Heart right ventricle (tissue), 16 donors: ENCODE data around the gene GTF2A2. TPM values are rescaled to one million over a fixed set of nuclear protein-coding genes. Genes with fewer than 3 reads are reported as not detected.

Experiments used
- ATAC-seq, 8 donors: fragments of 200-7000 bp; cut with Tn5 transposase; one replicate each; pipeline ENCODE4 v1.9.1; 2020; ENCODE audit warnings: mild to moderate bottlenecking in 8 of 8, moderate library complexity in 8 of 8, moderate number of reproducible peaks in 1 of 8
- DNase-seq, 2 donors: peaks; one replicate each; pipeline ENCODE4 v3.0.0-alpha.2; 2020
- H3K27ac ChIP-seq, 10 donors: fragments of 200-600 bp; sonication (generic) in 2 of 10; one replicate each; pipeline versions ENCODE4 v1.5.0 to v1.8.0; 2020 to 2022; ENCODE audit warnings: mild to moderate bottlenecking in 3 of 10
- H3K27me3 ChIP-seq, 7 donors: fragments of 200-600 bp; one replicate each; pipeline ENCODE4 v1.8.0; 2021 to 2022; ENCODE audit warnings: mild to moderate bottlenecking in 2 of 7
- H3K36me3 ChIP-seq, 9 donors: fragments of 200-600 bp; sonication (generic) in 1 of 9; one replicate each; pipeline versions ENCODE4 v1.5.0 to v1.8.0; 2020 to 2022; ENCODE audit warnings: mild to moderate bottlenecking in 2 of 9
- H3K4me1 ChIP-seq, 9 donors: fragments of 200-600 bp; sonication (generic) in 1 of 9; one replicate each; pipeline versions ENCODE4 v1.5.0 to v1.8.0; 2020 to 2022; ENCODE audit warnings: mild to moderate bottlenecking in 4 of 9
- H3K4me3 ChIP-seq, 10 donors: fragments of 200-600 bp; sonication (generic) in 2 of 10; one replicate each; pipeline versions ENCODE4 v1.5.0 to v1.8.0; 2020 to 2022; ENCODE audit warnings: mild to moderate bottlenecking in 7 of 10, moderate library complexity in 2 of 10
- H3K9me3 ChIP-seq, 11 donors: fragments of 200-600 bp in 10 of 11; sonication (generic) in 2 of 11; one replicate each; pipeline versions ENCODE4 v1.5.0 to v1.8.0; 2013 to 2022; ENCODE audit warnings: mild to moderate bottlenecking in 2 of 11, control low read depth in 1 of 11, moderate library complexity in 1 of 11
- CTCF ChIP-seq, 9 donors: fragments of 200-600 bp; sonication (generic) in 2 of 9; IDR thresholded peaks; one replicate each; pipeline versions ENCODE4 v1.5.0 to v1.8.0; 2021 to 2022; ENCODE audit warnings: antibody characterized with exemption in 9 of 9, mild to moderate bottlenecking in 5 of 9, moderate library complexity in 1 of 9
- WGBS, 2 donors: extraction: QIAGEN DNeasy Blood & Tissue Kit; methylation state at CpG; one replicate each; pipeline ENCODE4 v1.1.7; 2013; ENCODE audit warnings: inconsistent platforms in 1 of 2; 5-methylcytosine and 5-hydroxymethylcytosine counted together
- intact Hi-C, 10 donors: fragments of 100-400 bp; cut with DNase I; formaldehyde crosslinking; loops; one replicate each; pipeline versions ENCODE4 v1.11.1 to v1.14.2; 2022
- polyA plus RNA-seq, 2 donors: library from polyadenylated mRNA; stranded (reverse); fragments of 200-250 nt; gene quantifications; one replicate each; pipeline ENCODE4 v1.2.3, GENCODE V29; 2013
- total RNA-seq, 10 donors: library from RNA; stranded (reverse); fragmentation: NEBNext Ultra II Directional in 3 of 10; extraction: Animal tissue kit (Norgen Biotek cat#: 25700) in 3 of 10; gene quantifications; one replicate each; pipeline versions ENCODE4 v1.2.1 to v1.2.4, GENCODE V29; 2021 to 2023
- donor health status: Arrhythmogenic right ventricular cardiomyopathy.
- donor health status: ischemic (EF 13 %, LVEDD 7.1; RV severe dilation, severe dysfunction).
- donor health status: healthy with polysubstance abuse.
- donor health status: DM: no; HTN: yes; CAD: no.
- donor health status: DM: no; HTN: no; CAD: no.
- donor health status: ischemic (EF 25% LVEDD 6.9; RV normal size, moderate dysfunction).
- donor health status: ischemic (EF 25% LVEDD 5.7; RV mildly dilated, moderate dysfunction).
- donor health status: healthy.
- donor health status: DM: yes; HTN: yes; CAD: no.
- donor health status: Ischemic cardiomyopathy.
- donor health status: ischemic (EF 35%, LVEDD 5.7; RV mildly dilated, moderate dysfunction).
- donor health status: nonischemic (EF 11% LVEDD 7.7; RV severe dilation, severe dysfunction).
- donor health status: DM: yes; HTN: yes; CAD: no.
- donor health status: PGD.
- donor health status: ischemic (EF 29% LVEDD 5.4; RV normal size, mild dysfunction).
- donor health status: nonischemic (EF 23%, LVEDD 6.1; RV moderate dilation, normal function).

GTF2A2 gene
- total and polyA plus RNA-seq, 12 donors, result 56.9 to 150 (median 126) TPM

GRCh38 chr15:59616379-59616778 is 40.9 kb downstream of the GTF2A2 start:
- Histone ChIP-seq H3K9me3 (no peaks in the 10 kb centered on the region), H3K4me3 (no peak overlapping the region), H3K27ac (no peak overlapping the region), H3K27me3 (peaks cover 4 to 28% (median 15%) of the 10 kb centered on the region in 7 donors), H3K36me3 (no peaks in the 10 kb centered on the region), H3K4me1 (no peaks in the 10 kb centered on the region)
- no peak for TF ChIP-seq CTCF (IDR thresholded peaks at IDR 0.05)
- DNase-seq, result no peak
- ATAC-seq, result no peak
- intact Hi-C loops, result loop anchor here in 1 of 10 donors (10.0 kb wide), 1 partner anchor 82 kb away; no protein-coding TSS in a partner anchor
- 69 to 74% methylated on average over 3 of the region's 3 CpGs for WGBS, 2 donors

- Histone ChIP-seq H3K4me3 (no peak overlapping the region), H3K4me1 (no peaks in the 10 kb centered on the region), H3K9me3 (no peaks in the 10 kb centered on the region), H3K27me3 (peaks cover 4 to 28% (median 15%) of the 10 kb centered on the region in 7 donors), H3K27ac (no peak overlapping the region), H3K36me3 (no peaks in the 10 kb centered on the region)
- DNase-seq (no peak), ATAC-seq (no peak)
- 89 to 93% methylated on average over 5 of the region's 5 CpGs for WGBS, 2 donors
- no peak for TF ChIP-seq CTCF (IDR thresholded peaks at IDR 0.05)
- intact Hi-C loops, result loop anchor here in 1 of 10 donors (10.0 kb wide), 1 partner anchor 81 kb away; no protein-coding TSS in a partner anchor
These were observed 41.7 kb downstream of the GTF2A2 start for GRCh38 chr15:59615661-59616060.

- peaks cover 4 to 22% (median 15%) of the 10 kb centered on the region in 7 donors for H3K27me3 ChIP-seq
- WGBS, 2 donors, result 95 to 96% methylated on average over 7 of the region's 7 CpGs
- no peaks in the 10 kb centered on the region for H3K9me3 ChIP-seq
- H3K36me3 ChIP-seq, result no peaks in the 10 kb centered on the region
- no peak overlapping the region for H3K27ac ChIP-seq
- no peak for ATAC-seq
- no peak for TF ChIP-seq CTCF (IDR thresholded peaks at IDR 0.05)
- intact Hi-C loops, result loop anchor here in 1 of 10 donors (10.0 kb wide), 1 partner anchor 79 kb away; no protein-coding TSS in a partner anchor
- DNase-seq, result no peak
- no peaks in the 10 kb centered on the region for H3K4me1 ChIP-seq
- H3K4me3 ChIP-seq, result no peak overlapping the region
These were observed 43.2 kb downstream of the GTF2A2 start for GRCh38 chr15:59614153-59614552.

GRCh38 chr15:59611276-59612260 is 45.7 kb downstream of the GTF2A2 start, which contains the start of gene GCNT3:
Gene GCNT3 (plus strand): TSS chr15:59611783. CDS start chr15:59618239, 6,456 bp downstream.
- Histone ChIP-seq H3K27ac (no peak within 1 kb of the TSS), H3K4me3 (no peak within 1 kb of the TSS), H3K9me3 (no peaks in the 10 kb centered on the region), H3K27me3 (peaks cover 0 to 16% (median 6%) of the 10 kb centered on the region in 7 donors), H3K4me1 (no peaks in the 10 kb centered on the region), H3K36me3 (no peaks in the 10 kb centered on the region)
- intact Hi-C loops, result loop anchor here in 1 of 10 donors (10.0 kb wide), 1 partner anchor 77 kb away; no protein-coding TSS in a partner anchor
- DNase-seq, result no peak
- WGBS, 2 donors, result 72 to 74% methylated on average over 8 of the region's 8 CpGs
- no peak for TF ChIP-seq CTCF (IDR thresholded peaks at IDR 0.05)
- ATAC-seq, result no peak
